Measurements from ENCODE around the gene DCAF6.
"Not testable (repeated sequence)": the region's sequence is repeated elsewhere in the genome, so short reads cannot be mapped to it uniquely, and the experiment has no call there.

DCAF6 gene

GRCh38 chr1:167936068-167936929, at the start of gene DCAF6:
Gene DCAF6, plus strand, starts transcription at chr1:167936683. Its CDS starts 229 bp downstream, at chr1:167936912.
- peak; percentile 98 for DNase-seq

- DNase-seq = not testable (repeated sequence)
These were observed 49.3 kb upstream of the DCAF6 start for GRCh38 chr1:167887187-167887586.

GRCh38 chr1:167890400-167890799, 46.1 kb upstream of the DCAF6 start:
- DNase-seq = no peak

GRCh38 chr1:167893798-167894197, 42.7 kb upstream of the DCAF6 start:
- DNase-seq = no peak

GRCh38 chr1:167898578-167899222, 37.8 kb upstream of the DCAF6 start:
- DNase-seq = no peak

- no peak for DNase-seq
These were observed 37.2 kb upstream of the DCAF6 start for GRCh38 chr1:167899253-167899681.

- DNase-seq = no peak
These were observed 35.6 kb upstream of the DCAF6 start for GRCh38 chr1:167900907-167901306.

- DNase-seq = peak; percentile 19
These were observed 31.8 kb upstream of the DCAF6 start for GRCh38 chr1:167904652-167905130.

- peak; percentile 38 for DNase-seq
These were observed 31.3 kb upstream of the DCAF6 start for GRCh38 chr1:167905182-167905581.

- DNase-seq = no peak
These were observed 30.8 kb upstream of the DCAF6 start for GRCh38 chr1:167905671-167906070.

GRCh38 chr1:167909691-167910180, 26.7 kb upstream of the DCAF6 start:
- DNase-seq = no peak

GRCh38 chr1:167910530-167910929, 26.0 kb upstream of the DCAF6 start:
- DNase-seq = no peak

GRCh38 chr1:167911413-167911812, 25.1 kb upstream of the DCAF6 start:
- no peak for DNase-seq

GRCh38 chr1:167912294-167912693, 24.2 kb upstream of the DCAF6 start:
- DNase-seq = no peak

- no peak for DNase-seq
These were observed 22.5 kb upstream of the DCAF6 start, which contains the start of gene ADCY10 for GRCh38 chr1:167913895-167914496. Gene ADCY10, minus strand, starts transcription at chr1:167914134. Its CDS starts 8,994 bp downstream, at chr1:167905140.

GRCh38 chr1:167915569-167915968, 20.9 kb upstream of the DCAF6 start:
- no peak for DNase-seq

GRCh38 chr1:167916766-167917511, 19.5 kb upstream of the DCAF6 start:
- no peak for DNase-seq

- DNase-seq = peak; percentile 37
These were observed 14.5 kb upstream of the DCAF6 start for GRCh38 chr1:167922023-167922422.

- DNase-seq = no peak
These were observed 13.8 kb upstream of the DCAF6 start for GRCh38 chr1:167922611-167923074.

- no peak for DNase-seq
These were observed 13.0 kb upstream of the DCAF6 start for GRCh38 chr1:167923324-167924056.

- DNase-seq = no peak
These were observed 12.4 kb upstream of the DCAF6 start for GRCh38 chr1:167924102-167924501.
